ENCODE data around the gene IL18.

DNA sequence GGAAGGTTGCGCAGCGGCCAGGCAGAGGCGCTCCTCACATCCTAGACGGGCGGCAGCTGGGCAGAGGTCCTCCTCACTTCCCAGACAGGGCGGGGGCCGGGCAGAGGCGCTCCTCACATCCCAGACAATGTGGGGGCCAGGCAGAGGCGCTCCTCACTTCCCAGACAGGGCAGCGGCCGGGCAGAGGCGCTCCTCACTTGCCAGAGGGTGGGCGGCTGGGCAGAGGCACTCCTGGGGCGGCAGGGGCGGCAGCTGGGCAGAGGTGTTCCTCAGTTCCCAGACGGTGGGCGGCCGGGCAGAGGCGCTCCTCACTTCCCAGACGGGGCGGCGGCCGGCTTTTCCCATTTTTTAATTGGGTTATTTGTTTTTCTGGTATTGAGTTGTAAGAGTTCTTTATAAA, 42.2 kb upstream of the IL18 start:
- TF ChIP-seq, protein P1, sequence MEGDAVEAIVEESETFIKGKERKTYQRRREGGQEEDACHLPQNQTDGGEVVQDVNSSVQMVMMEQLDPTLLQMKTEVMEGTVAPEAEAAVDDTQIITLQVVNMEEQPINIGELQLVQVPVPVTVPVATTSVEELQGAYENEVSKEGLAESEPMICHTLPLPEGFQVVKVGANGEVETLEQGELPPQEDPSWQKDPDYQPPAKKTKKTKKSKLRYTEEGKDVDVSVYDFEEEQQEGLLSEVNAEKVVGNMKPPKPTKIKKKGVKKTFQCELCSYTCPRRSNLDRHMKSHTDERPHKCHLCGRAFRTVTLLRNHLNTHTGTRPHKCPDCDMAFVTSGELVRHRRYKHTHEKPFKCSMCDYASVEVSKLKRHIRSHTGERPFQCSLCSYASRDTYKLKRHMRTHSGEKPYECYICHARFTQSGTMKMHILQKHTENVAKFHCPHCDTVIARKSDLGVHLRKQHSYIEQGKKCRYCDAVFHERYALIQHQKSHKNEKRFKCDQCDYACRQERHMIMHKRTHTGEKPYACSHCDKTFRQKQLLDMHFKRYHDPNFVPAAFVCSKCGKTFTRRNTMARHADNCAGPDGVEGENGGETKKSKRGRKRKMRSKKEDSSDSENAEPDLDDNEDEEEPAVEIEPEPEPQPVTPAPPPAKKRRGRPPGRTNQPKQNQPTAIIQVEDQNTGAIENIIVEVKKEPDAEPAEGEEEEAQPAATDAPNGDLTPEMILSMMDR (IDR thresholded peaks at IDR 0.05), result no peak
- TF ChIP-seq EZH2 (IDR thresholded peaks at IDR 0.05; ENCODE audit: borderline replicate concordance, insufficient read depth, low read depth, low read length, poor library complexity, severe bottlenecking), result no peak
